H9 (cell line): ENCODE measurements around the gene KATNA1. TPM values are rescaled to one million over a fixed set of nuclear protein-coding genes. Genes with fewer than 3 reads are reported as not detected.

Experiments used
- DNase-seq: peaks from one replicate; pipeline ENCODE4 v3.0.0-alpha.2; 2017
- H2AFZ ChIP-seq: one replicate; pipeline ENCODE4 v1.6.1; 2013; ENCODE audit warnings: mild to moderate bottlenecking, low read length, control low read depth, moderate library complexity
- H2AK5ac ChIP-seq: 2 replicates; pipeline ENCODE4 v1.6.1; 2013; ENCODE audit warnings: low read length, control low read depth, mixed read lengths; ENCODE audit not compliant: insufficient read length
- H2BK120ac ChIP-seq: one replicate; pipeline ENCODE4 v1.6.1; 2013; ENCODE audit warnings: low read depth, mild to moderate bottlenecking, low read length, control low read depth, inconsistent platforms; ENCODE audit not compliant: poor library complexity, severe bottlenecking
- H2BK12ac ChIP-seq: 2 replicates; pipeline ENCODE4 v1.6.1; 2013; ENCODE audit warnings: low read length, control low read depth, mixed read lengths, low read depth; ENCODE audit not compliant: insufficient read length
- H2BK15ac ChIP-seq: 2 replicates; pipeline ENCODE4 v1.6.1; 2013; ENCODE audit warnings: low read depth, low read length, control low read depth
- H2BK20ac ChIP-seq: one replicate; pipeline ENCODE4 v1.6.1; 2013; ENCODE audit warnings: low read depth, mild to moderate bottlenecking, low read length, control low read depth, inconsistent platforms; ENCODE audit not compliant: poor library complexity, severe bottlenecking
- H2BK5ac ChIP-seq: 2 replicates; pipeline ENCODE4 v1.6.1; 2013; ENCODE audit warnings: low read length, control low read depth, mixed read lengths; ENCODE audit not compliant: insufficient read length
- H3K14ac ChIP-seq: 2 replicates; pipeline ENCODE4 v1.6.1; 2013; ENCODE audit warnings: low read length, control low read depth; ENCODE audit not compliant: insufficient read depth
- H3K18ac ChIP-seq: 2 replicates; pipeline ENCODE4 v1.6.1; 2013; ENCODE audit warnings: low read depth, mild to moderate bottlenecking, mixed read lengths, low read length, control low read depth; ENCODE audit not compliant: insufficient read length
- H3K23ac ChIP-seq: 2 replicates; pipeline ENCODE4 v1.6.1; 2013; ENCODE audit warnings: low read length, control low read depth, mixed read lengths, low read depth; ENCODE audit not compliant: insufficient read length
- H3K23me2 ChIP-seq: 2 replicates; pipeline ENCODE4 v1.6.1; 2013; ENCODE audit warnings: low read depth, mild to moderate bottlenecking, mixed read lengths, low read length, control low read depth; ENCODE audit not compliant: insufficient read length, poor library complexity, severe bottlenecking
- H3K27ac ChIP-seq: 2 replicates; pipeline ENCODE4 v1.5.1; 2013; ENCODE audit warnings: low read length, control low read depth, mixed read lengths, low read depth; ENCODE audit not compliant: insufficient read length
- H3K27me3 ChIP-seq: 2 replicates; pipeline ENCODE4 v1.6.1; 2013; ENCODE audit warnings: low read length, control low read depth, inconsistent platforms; ENCODE audit not compliant: insufficient read depth
- H3K4ac ChIP-seq: 2 replicates; pipeline ENCODE4 v1.6.1; 2013; ENCODE audit warnings: low read depth, mild to moderate bottlenecking, control low read depth, inconsistent platforms, low read length, moderate library complexity
- H3K4me1 ChIP-seq: 2 replicates; pipeline ENCODE4 v1.6.1; 2013; ENCODE audit warnings: low read length, control low read depth, inconsistent platforms; ENCODE audit not compliant: insufficient read depth
- H3K4me2 ChIP-seq: 2 replicates; pipeline ENCODE4 v1.6.1; 2013; ENCODE audit warnings: low read length, control low read depth, mixed read lengths; ENCODE audit not compliant: insufficient read length, insufficient read depth
- H3K56ac ChIP-seq: 2 replicates; pipeline ENCODE4 v1.6.1; 2013; ENCODE audit warnings: low read depth, mild to moderate bottlenecking, mixed read lengths, low read length, control low read depth; ENCODE audit not compliant: insufficient read length
- H3K79me1 ChIP-seq: 2 replicates; pipeline ENCODE4 v1.6.1; 2013; ENCODE audit warnings: low read depth, mild to moderate bottlenecking, moderate library complexity, low read length, control low read depth, inconsistent platforms; ENCODE audit not compliant: insufficient read depth, poor library complexity, severe bottlenecking
- H3K79me2 ChIP-seq: 2 replicates; pipeline ENCODE4 v1.6.1; 2013; ENCODE audit warnings: low read length, control low read depth, inconsistent platforms; ENCODE audit not compliant: insufficient read depth
- H3K9ac ChIP-seq: 2 replicates; pipeline ENCODE4 v1.6.1; 2013; ENCODE audit warnings: low read length, control low read depth, mixed read lengths; ENCODE audit not compliant: insufficient read length; ENCODE audit errors: extremely low read depth
- H3K9me3 ChIP-seq: one replicate; pipeline ENCODE4 v1.6.1; 2013; ENCODE audit warnings: low read depth, low read length, inconsistent platforms; ENCODE audit not compliant: control insufficient read depth
- H3T11ph ChIP-seq: one replicate; pipeline ENCODE4 v1.6.1; 2013; ENCODE audit warnings: mild to moderate bottlenecking, low read length, control low read depth, inconsistent platforms
- H4K20me1 ChIP-seq: one replicate; pipeline ENCODE4 v1.6.1; 2013; ENCODE audit not compliant: control insufficient read depth, insufficient read length, insufficient read depth
- H4K5ac ChIP-seq: 2 replicates; pipeline ENCODE4 v1.6.1; 2013; ENCODE audit warnings: low read depth, mild to moderate bottlenecking, mixed read lengths, low read length, control low read depth; ENCODE audit not compliant: insufficient read length
- H4K8ac ChIP-seq: replicated peaks from 2 replicates; pipeline ENCODE4 v1.6.1; 2013; ENCODE audit warnings: low read length, control low read depth, mixed read lengths, low read depth; ENCODE audit not compliant: insufficient read length
- H4K91ac ChIP-seq: 2 replicates; pipeline ENCODE4 v1.6.1; 2013; ENCODE audit warnings: low read depth, mild to moderate bottlenecking, moderate library complexity, mixed read lengths, low read length, control low read depth; ENCODE audit not compliant: insufficient read length
- H3K27ac Mint-ChIP-seq, 3 experiments: 2 replicates in 2 of 3; 3 replicates in 1 of 3; pipeline ENCODE4 v1.8.0; 2020 to 2021; ENCODE audit warnings: mixed read lengths in 3 of 3, mild to moderate bottlenecking in 1 of 3, moderate library complexity in 1 of 3
- H3K27me3 Mint-ChIP-seq: 2 replicates; pipeline ENCODE4 v1.8.0; 2021; ENCODE audit warnings: low read depth, mild to moderate bottlenecking, moderate library complexity, mixed read lengths
- H3K36me3 Mint-ChIP-seq, 3 experiments: 2 replicates in 2 of 3; 3 replicates in 1 of 3; pipeline ENCODE4 v1.8.0; 2020 to 2021; ENCODE audit warnings: low read depth in 3 of 3, mixed read lengths in 3 of 3; ENCODE audit not compliant: insufficient read depth in 1 of 3
- H3K4me1 Mint-ChIP-seq, 2 experiments: 2 replicates each; pipeline ENCODE4 v1.8.0; 2020; ENCODE audit warnings: mixed read lengths in 2 of 2
- H3K4me3 Mint-ChIP-seq, 2 experiments: 2 replicates in 1 of 2; 3 replicates in 1 of 2; pipeline ENCODE4 v1.8.0; 2020 to 2021; ENCODE audit warnings: mild to moderate bottlenecking in 2 of 2, mixed read lengths in 2 of 2, moderate library complexity in 1 of 2
- H3K9me3 Mint-ChIP-seq, 2 experiments: 2 replicates in 1 of 2; 3 replicates in 1 of 2; pipeline ENCODE4 v1.8.0; 2020; ENCODE audit warnings: mild to moderate bottlenecking in 2 of 2, mixed read lengths in 2 of 2, moderate library complexity in 1 of 2
- CTCF ChIP-seq: fragments of 200-600 bp; sonication (generic); conservative IDR thresholded peaks from 3 replicates; pipeline ENCODE4 v1.8.0; 2021; ENCODE audit warnings: antibody characterized with exemption, mild to moderate bottlenecking
- WGBS: extraction: QIAGEN DNeasy Blood & Tissue Kit; methylation state at CpG from one replicate; pipeline ENCODE4 v1.1.7; 2013; ENCODE audit warnings: missing lambda C conversion rate, low lambda C conversion rate, mixed read lengths; ENCODE audit not compliant: insufficient read length; ENCODE audit errors: extremely low coverage; 5-methylcytosine and 5-hydroxymethylcytosine counted together
- total RNA-seq: library from RNA; stranded (reverse); gene quantifications from 2 replicates; pipeline ENCODE4 v1.2.1, GENCODE V29; 2021

The KATNA1 gene
- total RNA-seq, 1 experiment from 2014 or later: 18.3 TPM

GRCh38 chr6:149646599-149646998 is 1.9 kb downstream of the KATNA1 start:
- Histone ChIP-seq H2BK5ac (no peak overlapping the region), H2BK12ac (no peak overlapping the region), H4K8ac (no peak overlapping the region), H2BK15ac (no peak overlapping the region), H3K23me2 (peaks cover 6% of the 10 kb centered on the region), H3K79me2 (peaks cover 5% of the 10 kb centered on the region; the same call in 1 of the 2 replicates), H3K4ac (no peak overlapping the region), H3T11ph (no peak overlapping the region), H3K18ac (no peak overlapping the region), H3K9me3 (no peaks in the 10 kb centered on the region), H3K27me3 (no peaks in the 10 kb centered on the region), H3K27ac (no peak overlapping the region), H3K56ac (no peak overlapping the region), H4K91ac (no peak overlapping the region), H4K5ac (no peak overlapping the region), H2BK120ac (no peak overlapping the region), H3K14ac (no peak overlapping the region), H3K23ac (no peak overlapping the region), H2AK5ac (no peak overlapping the region), H3K4me2 (peak overlapping the region; percentile 62), H3K9ac (peak overlapping the region; percentile 47), H3K4me1 (no peaks in the 10 kb centered on the region), H2AFZ (no peak overlapping the region), H2BK20ac (no peak overlapping the region), H4K20me1 (no peaks in the 10 kb centered on the region), H3K79me1 (peaks cover 3% of the 10 kb centered on the region)
- DNase-seq: no peak
- WGBS: no CpG with 5 or more reads among the region's 3 CpGs
- Mint-ChIP-seq H3K4me3 (peak overlapping the region; percentile 91 to 93; a peak in 4 of 5 replicates), H3K27me3 (no peaks in the 10 kb centered on the region), H3K27ac (no peak overlapping the region), H3K9me3 (no peaks in the 10 kb centered on the region), H3K36me3 (no peaks in the 10 kb centered on the region; a peak in 1 of 7 replicates), H3K4me1 (peaks cover 7 to 8% of the 10 kb centered on the region in 2 experiments; a peak in 3 of 4 replicates)
- TF ChIP-seq CTCF: no peak
